K562 (cell line): ENCODE data around the gene SLC27A2. TPM values are rescaled to one million over a fixed set of nuclear protein-coding genes. Genes with fewer than 3 reads are reported as not detected.

Experiments used
- C11orf30 ChIP-seq: fragments of 450-650 bp; IDR thresholded peaks from 2 replicates; pipeline ENCODE4 v1.6.1; 2016; ENCODE audit warnings: low read depth, mild to moderate bottlenecking
- DNMT1 ChIP-seq: fragments of 450-650 bp; IDR thresholded peaks from 2 replicates; pipeline ENCODE4 v1.6.1; 2016; ENCODE audit warnings: antibody characterized with exemption, mild to moderate bottlenecking
- ETV1 ChIP-seq: fragments of 450-650 bp; conservative IDR thresholded peaks from 2 replicates; pipeline ENCODE4 v1.6.1; 2016; ENCODE audit warnings: missing genetic modification characterization, control low read depth, low read depth, missing compliant biosample characterization
- HNRNPH1 ChIP-seq: fragments of 200-400 bp; formaldehyde crosslinking; optimal IDR thresholded peaks from 2 replicates; pipeline ENCODE3; 2017; ENCODE audit warnings: low read depth, mild to moderate bottlenecking, low read length, moderate library complexity
- KAT2B ChIP-seq: IDR thresholded peaks from one replicate; pipeline ENCODE4 v1.6.1; 2012; ENCODE audit warnings: low read depth, mild to moderate bottlenecking, control low read depth, inconsistent platforms, low read length, moderate library complexity
- KDM4B ChIP-seq, 2 experiments: fragments of 450-650 bp in 1 of 2; sonication (generic) in 1 of 2; IDR thresholded peaks; 2 replicates each; pipeline ENCODE4 v1.6.1; 2016 to 2017; ENCODE audit warnings: borderline replicate concordance in 2 of 2, antibody characterized with exemption in 1 of 2, low read depth in 1 of 2, mild to moderate bottlenecking in 1 of 2
- KLF1 ChIP-seq: fragments of 450-650 bp; IDR thresholded peaks from 2 replicates; pipeline ENCODE4 v1.6.1; 2016; ENCODE audit warnings: missing genetic modification characterization, missing compliant biosample characterization
- MAFK ChIP-seq: IDR thresholded peaks from 2 replicates; pipeline ENCODE4 v1.6.1; 2011; ENCODE audit warnings: low read length, improper control_type of control experiment
- NEUROD1 ChIP-seq: fragments of 150-350 bp; IDR thresholded peaks from 2 replicates; pipeline ENCODE4 v1.6.1; 2014; ENCODE audit warnings: borderline replicate concordance, low read length, low read depth; ENCODE audit not compliant: partially characterized antibody
- RFX7 ChIP-seq: fragments of 250-450 bp; sonication (Bioruptor Pico); IDR thresholded peaks from 2 replicates; pipeline ENCODE4 v1.5.1; 2021; ENCODE audit warnings: mild to moderate bottlenecking
- STAT5A ChIP-seq: IDR thresholded peaks from 2 replicates; pipeline ENCODE4 v1.6.1; 2012; ENCODE audit warnings: low read length, inconsistent platforms, borderline replicate concordance
- ZNF224 ChIP-seq: sonication (generic); formaldehyde crosslinking; IDR thresholded peaks from 2 replicates; pipeline ENCODE4 v1.8.0; 2022; ENCODE audit warnings: mild to moderate bottlenecking, missing genetic modification reagents
- ZNF316 ChIP-seq: fragments of 450-650 bp; IDR thresholded peaks from 2 replicates; pipeline ENCODE4 v1.6.1; 2016
- polyA plus RNA-seq, 8 experiments: library from polyadenylated mRNA; depleted of rRNA in 4 of 8; stranded (reverse) in 5 of 8; unstranded in 3 of 8; fragments of >200 nt; fragmentation: Nextera tagmentation in 2 of 8; fragmentation: Illumina TruSeq in 1 of 8; extraction: Ambion mirVana in 2 of 8; extraction: Trizol in 1 of 8; gene quantifications; 2 replicates each; pipeline versions ENCODE4 v1.2.1 to v1.2.3, GENCODE V29; 2011 to 2014; ENCODE audit warnings: inconsistent platforms in 1 of 8, missing spikeins in 1 of 8
- total RNA-seq, 7 experiments: library from RNA; depleted of rRNA in 6 of 7; stranded (reverse); fragments of >200 nt in 6 of 7; fragmentation: Illumina TruSeq in 2 of 7; extraction: Trizol in 2 of 7; gene quantifications; 2 replicates each; pipeline versions ENCODE4 v1.2.1 to v1.2.3, GENCODE V29; 2011 to 2021; ENCODE audit warnings: low replicate concordance in 1 of 7
- TF ChIP-seq, protein P1 (sequence below): fragments of 450-650 bp; IDR thresholded peaks from one replicate; pipeline ENCODE4 v1.6.1; 2018; ENCODE audit warnings: mild to moderate bottlenecking, moderate library complexity; ENCODE audit not compliant: partially characterized antibody
- TF ChIP-seq, protein P2 (sequence below): fragments of 200-400 bp; formaldehyde crosslinking; IDR thresholded peaks from 2 replicates; pipeline ENCODE4 v1.6.1; 2017; ENCODE audit warnings: mild to moderate bottlenecking, low read depth, low read length, moderate library complexity
- TF ChIP-seq, protein P3 (sequence below): fragments of 250-450 bp; sonication (Bioruptor Pico); IDR thresholded peaks from 2 replicates; pipeline ENCODE4 v1.5.0; 2021
- TF ChIP-seq, protein P4 (sequence below), 2 experiments: fragments of 450-650 bp in 1 of 2; sonication (generic) in 1 of 2; formaldehyde crosslinking in 1 of 2; IDR thresholded peaks in 1 of 2; conservative IDR thresholded peaks in 1 of 2; 2 replicates each; pipeline versions ENCODE4 v1.6.1 to v1.8.1; 2016 to 2023; ENCODE audit warnings: mild to moderate bottlenecking in 2 of 2, moderate library complexity in 2 of 2, inconsistent platforms in 1 of 2, missing genetic modification reagents in 1 of 2
- TF ChIP-seq, protein P5 (sequence below): fragments of 250-450 bp; sonication (Bioruptor Pico); IDR thresholded peaks from 2 replicates; pipeline ENCODE4 v1.4.0; 2020
- TF ChIP-seq, protein P6 (sequence below): IDR thresholded peaks from 2 replicates; pipeline ENCODE4 v1.6.1; 2014; ENCODE audit warnings: antibody characterized with exemption

Gene SLC27A2
- total and polyA plus RNA-seq, 9 of the 15 experiments (the other 6 are each of a cell fraction or from before 2014, with no cell fraction given) = 4.9 to 38.0 (median 22.7) TPM

DNA sequence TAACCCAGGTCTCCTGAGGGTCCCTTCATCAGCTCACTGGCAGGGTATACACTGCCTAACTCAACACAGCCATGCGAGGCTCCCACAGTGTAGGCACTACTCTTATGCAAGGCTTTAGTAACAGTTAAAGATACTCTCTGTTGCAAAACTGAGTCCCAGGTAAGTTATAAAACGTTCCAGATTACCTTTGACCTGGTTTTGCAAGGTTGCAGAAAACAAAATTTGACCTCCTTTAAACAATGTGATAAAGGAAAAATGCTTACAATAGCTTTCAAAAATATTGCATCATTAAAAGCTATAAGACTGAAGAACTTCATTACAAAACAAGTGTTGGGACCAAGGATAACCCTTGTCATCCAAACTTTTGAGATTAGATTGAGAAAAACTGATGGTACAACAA is 5.5 kb downstream of the SLC27A2 start (continued):
- TF ChIP-seq C11orf30 = peak; percentile 56; the same call in 1 of the 2 replicates
- TF ChIP-seq MAFK = peak; percentile 37; the same call in 1 of the 2 replicates
- TF ChIP-seq, protein P1, sequence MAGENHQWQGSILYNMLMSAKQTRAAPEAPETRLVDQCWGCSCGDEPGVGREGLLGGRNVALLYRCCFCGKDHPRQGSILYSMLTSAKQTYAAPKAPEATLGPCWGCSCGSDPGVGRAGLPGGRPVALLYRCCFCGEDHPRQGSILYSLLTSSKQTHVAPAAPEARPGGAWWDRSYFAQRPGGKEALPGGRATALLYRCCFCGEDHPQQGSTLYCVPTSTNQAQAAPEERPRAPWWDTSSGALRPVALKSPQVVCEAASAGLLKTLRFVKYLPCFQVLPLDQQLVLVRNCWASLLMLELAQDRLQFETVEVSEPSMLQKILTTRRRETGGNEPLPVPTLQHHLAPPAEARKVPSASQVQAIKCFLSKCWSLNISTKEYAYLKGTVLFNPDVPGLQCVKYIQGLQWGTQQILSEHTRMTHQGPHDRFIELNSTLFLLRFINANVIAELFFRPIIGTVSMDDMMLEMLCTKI = no peak
- TF ChIP-seq ZNF316 = peak; percentile 77
- TF ChIP-seq DNMT1 = no peak
- no peak for TF ChIP-seq NEUROD1
- TF ChIP-seq, protein P2, sequence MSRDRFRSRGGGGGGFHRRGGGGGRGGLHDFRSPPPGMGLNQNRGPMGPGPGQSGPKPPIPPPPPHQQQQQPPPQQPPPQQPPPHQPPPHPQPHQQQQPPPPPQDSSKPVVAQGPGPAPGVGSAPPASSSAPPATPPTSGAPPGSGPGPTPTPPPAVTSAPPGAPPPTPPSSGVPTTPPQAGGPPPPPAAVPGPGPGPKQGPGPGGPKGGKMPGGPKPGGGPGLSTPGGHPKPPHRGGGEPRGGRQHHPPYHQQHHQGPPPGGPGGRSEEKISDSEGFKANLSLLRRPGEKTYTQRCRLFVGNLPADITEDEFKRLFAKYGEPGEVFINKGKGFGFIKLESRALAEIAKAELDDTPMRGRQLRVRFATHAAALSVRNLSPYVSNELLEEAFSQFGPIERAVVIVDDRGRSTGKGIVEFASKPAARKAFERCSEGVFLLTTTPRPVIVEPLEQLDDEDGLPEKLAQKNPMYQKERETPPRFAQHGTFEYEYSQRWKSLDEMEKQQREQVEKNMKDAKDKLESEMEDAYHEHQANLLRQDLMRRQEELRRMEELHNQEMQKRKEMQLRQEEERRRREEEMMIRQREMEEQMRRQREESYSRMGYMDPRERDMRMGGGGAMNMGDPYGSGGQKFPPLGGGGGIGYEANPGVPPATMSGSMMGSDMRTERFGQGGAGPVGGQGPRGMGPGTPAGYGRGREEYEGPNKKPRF = no peak
- TF ChIP-seq, protein P3, sequence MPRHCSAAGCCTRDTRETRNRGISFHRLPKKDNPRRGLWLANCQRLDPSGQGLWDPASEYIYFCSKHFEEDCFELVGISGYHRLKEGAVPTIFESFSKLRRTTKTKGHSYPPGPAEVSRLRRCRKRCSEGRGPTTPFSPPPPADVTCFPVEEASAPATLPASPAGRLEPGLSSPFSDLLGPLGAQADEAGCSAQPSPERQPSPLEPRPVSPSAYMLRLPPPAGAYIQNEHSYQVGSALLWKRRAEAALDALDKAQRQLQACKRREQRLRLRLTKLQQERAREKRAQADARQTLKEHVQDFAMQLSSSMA (CRISPR knock-in tag) = no peak
- TF ChIP-seq, protein P4, sequence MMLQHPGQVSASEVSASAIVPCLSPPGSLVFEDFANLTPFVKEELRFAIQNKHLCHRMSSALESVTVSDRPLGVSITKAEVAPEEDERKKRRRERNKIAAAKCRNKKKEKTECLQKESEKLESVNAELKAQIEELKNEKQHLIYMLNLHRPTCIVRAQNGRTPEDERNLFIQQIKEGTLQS (IDR thresholded peaks at IDR 0.05) = peak; percentile 53; the same call in 1 of the 2 replicates
- TF ChIP-seq, protein P4 (CRISPR knock-in tag; conservative IDR thresholded peaks at IDR 0.05) = no peak
- no peak for TF ChIP-seq HNRNPH1
- TF ChIP-seq, protein P5, sequence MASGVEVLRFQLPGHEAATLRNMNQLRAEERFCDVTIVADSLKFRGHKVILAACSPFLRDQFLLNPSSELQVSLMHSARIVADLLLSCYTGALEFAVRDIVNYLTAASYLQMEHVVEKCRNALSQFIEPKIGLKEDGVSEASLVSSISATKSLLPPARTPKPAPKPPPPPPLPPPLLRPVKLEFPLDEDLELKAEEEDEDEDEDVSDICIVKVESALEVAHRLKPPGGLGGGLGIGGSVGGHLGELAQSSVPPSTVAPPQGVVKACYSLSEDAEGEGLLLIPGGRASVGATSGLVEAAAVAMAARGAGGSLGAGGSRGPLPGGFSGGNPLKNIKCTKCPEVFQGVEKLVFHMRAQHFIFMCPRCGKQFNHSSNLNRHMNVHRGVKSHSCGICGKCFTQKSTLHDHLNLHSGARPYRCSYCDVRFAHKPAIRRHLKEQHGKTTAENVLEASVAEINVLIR (CRISPR knock-in tag) = no peak
- TF ChIP-seq STAT5A = no peak
- TF ChIP-seq, protein P6, sequence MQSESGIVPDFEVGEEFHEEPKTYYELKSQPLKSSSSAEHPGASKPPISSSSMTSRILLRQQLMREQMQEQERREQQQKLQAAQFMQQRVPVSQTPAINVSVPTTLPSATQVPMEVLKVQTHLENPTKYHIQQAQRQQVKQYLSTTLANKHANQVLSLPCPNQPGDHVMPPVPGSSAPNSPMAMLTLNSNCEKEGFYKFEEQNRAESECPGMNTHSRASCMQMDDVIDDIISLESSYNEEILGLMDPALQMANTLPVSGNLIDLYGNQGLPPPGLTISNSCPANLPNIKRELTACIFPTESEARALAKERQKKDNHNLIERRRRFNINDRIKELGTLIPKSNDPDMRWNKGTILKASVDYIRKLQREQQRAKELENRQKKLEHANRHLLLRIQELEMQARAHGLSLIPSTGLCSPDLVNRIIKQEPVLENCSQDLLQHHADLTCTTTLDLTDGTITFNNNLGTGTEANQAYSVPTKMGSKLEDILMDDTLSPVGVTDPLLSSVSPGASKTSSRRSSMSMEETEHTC = no peak
- TF ChIP-seq ZNF224 (CRISPR knock-in tag) = no peak
- TF ChIP-seq KAT2B = no peak
- TF ChIP-seq KLF1 (tag) = no peak
- TF ChIP-seq RFX7 (CRISPR knock-in tag) = no peak
- TF ChIP-seq KDM4B (IDR thresholded peaks at IDR 0.05; ENCODE audit: borderline replicate concordance in 2 of 2, low read depth in 1 of 2) = no peak
- TF ChIP-seq ETV1 (tag) = no peak
